ACHN (cell line): ENCODE data around the gene JAK1.
"Not testable (repeated sequence)": the region's sequence is repeated elsewhere in the genome, so short reads cannot be mapped to it uniquely, and the experiment has no call there.

Source experiments
- DNase-seq: peaks from one replicate; pipeline ENCODE4 v3.0.0-alpha.2; 2015
- in situ Hi-C: cut with HindIII; loops from 2 replicates; pipeline ENCODE4 v1.10.0; 2017; ENCODE audit warnings: low sequenced_read_pairs, low pct_ligation_motif_present, low pct_unique_long_range_greater_than_20kb

JAK1 gene

DNA sequence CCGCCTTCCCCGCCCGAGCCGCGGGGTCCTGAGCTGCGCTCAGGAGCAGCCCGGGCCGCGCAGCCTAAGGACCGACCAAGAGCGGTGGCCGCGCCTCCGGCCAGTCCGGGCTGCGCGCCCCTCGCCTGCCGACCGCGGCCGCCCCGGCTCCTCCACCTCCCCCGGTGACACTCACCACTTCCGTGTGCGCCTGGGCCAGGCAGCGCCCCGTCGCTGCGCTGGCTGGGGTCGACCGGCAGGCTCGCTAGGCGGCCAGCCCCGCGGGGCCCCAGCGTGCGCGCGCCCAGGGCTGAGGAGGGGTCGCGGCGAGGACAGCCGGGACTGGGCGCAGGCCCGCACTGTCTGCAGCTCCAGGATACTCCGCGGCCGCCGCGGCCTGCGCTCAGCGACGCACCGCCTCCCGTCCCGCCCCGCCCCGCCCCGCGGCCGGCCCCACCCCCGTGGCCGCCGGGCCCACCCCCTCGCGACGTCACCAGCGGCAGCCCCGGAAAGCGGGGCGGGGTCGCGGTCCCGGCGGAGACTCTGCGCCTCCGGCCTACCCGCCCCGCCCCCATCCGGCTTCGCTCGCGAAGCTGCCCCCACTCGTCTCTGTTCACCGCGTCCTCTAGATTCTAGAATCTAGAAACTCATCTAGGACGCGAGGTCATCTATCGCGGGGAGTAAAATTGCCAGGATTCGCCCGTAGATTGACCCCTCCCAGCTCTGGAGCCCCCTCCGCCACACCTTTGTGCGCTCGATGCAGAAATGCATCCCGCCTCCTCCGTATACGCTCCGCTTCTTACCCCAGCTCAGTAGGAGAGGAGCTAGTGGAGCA lies at the start of gene JAK1:
JAK1 (minus strand) TSS at position 392 of the 814 bp plus-strand sequence. CDS start 80,285 bp downstream, outside the sequence.
- in situ Hi-C loops, result no loop called here

DNA sequence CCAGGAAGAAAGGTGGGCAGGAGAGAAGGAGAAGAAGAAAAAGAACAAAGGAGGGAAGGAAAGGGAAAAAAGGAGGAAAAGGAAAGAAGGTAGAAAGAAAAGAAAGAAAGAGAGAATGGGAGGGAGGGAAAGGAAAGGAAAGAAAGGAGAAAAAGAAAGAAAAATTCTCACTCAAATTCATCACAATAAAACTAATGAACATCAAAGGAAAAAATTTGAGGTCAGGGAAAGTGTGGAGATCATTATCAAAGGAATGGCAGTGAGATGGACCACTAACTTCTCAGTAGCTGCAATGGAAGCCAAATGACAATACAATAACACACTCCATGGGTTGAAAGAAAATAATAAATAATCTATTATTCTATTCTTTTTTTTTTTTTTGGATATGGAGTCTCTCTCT lies 48.0 kb upstream of the JAK1 start:
- in situ Hi-C loops, result no loop called here

More for the DNA sequence above, at the start of gene JAK1:
- peak; percentile 79 for DNase-seq

DNA sequence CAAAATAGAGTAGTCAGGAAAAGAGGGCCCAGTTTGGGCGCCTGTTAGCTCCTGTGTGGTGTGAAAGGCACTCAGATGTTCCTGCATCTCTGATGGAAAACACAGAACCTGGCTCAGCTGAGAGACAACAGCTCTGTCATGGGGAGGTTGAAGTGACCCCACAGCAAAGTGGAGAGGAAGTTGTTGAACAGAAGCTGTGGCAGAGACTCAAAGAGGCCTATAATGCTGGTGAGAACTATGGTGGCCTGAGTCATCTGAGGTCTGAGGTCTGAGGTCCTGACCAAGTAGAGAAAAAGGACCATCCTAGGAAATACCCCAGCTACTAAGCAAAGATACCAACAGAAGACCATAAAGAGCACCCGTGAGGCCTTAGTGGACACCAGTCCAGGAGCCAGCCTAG lies 45.6 kb upstream of the JAK1 start:
- in situ Hi-C loops, result no loop called here
- no peak for DNase-seq

More for the DNA sequence above, 48.0 kb upstream of the JAK1 start:
- DNase-seq, result no peak

DNA sequence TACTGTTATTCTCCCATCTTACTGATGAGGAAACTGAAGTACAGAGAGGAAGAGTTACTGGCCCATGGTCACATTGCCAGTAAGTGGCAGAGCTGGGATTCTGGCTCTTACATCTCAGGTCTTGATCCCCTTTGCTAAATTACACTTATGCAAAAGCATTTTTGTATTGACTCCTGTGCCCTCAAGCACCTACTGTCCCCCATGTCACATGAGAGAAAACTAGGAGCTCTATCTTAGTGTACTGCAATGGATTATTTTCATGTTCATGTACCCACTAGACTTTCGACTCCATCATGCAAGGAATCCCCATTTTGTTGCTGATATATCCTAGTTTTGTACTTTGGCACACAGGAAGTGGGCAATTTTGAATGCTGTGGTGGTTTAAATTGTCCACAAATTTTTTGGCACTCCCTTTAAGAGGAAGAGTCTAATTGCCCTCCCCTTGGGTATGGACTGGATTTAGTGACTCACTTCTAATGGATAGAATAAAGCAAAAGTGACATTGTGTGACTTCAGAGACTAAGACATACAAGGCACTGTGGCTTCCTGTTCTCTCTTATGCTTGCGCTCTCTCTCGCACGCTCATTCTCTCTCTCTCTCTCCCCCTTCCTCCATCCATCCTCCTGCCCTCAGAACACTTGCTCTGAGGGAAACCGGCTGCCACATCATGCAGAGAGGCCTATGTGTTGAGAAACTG lies 43.5 kb upstream of the JAK1 start:
- no peak for DNase-seq
- in situ Hi-C loops, result no loop called here

DNA sequence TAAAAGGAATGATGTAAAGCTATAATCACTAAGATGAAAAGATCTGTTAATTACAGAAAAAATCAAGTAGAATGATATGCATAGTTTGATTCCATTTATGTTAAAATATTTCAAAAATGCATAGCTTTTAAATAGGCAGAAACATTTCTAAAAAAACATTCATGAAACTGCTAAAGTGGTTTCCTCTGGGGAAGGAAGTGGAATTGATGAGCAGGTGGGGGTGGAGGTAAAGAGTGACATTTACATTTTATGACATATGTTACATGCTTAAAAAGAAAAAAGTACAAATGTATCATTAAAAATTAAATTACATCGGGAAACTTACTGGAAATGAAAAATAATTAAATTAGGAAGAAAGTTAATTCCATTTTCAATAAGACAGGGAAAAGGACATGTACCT lies 42.8 kb upstream of the JAK1 start:
- in situ Hi-C loops, result no loop called here
- DNase-seq, result no peak

DNA sequence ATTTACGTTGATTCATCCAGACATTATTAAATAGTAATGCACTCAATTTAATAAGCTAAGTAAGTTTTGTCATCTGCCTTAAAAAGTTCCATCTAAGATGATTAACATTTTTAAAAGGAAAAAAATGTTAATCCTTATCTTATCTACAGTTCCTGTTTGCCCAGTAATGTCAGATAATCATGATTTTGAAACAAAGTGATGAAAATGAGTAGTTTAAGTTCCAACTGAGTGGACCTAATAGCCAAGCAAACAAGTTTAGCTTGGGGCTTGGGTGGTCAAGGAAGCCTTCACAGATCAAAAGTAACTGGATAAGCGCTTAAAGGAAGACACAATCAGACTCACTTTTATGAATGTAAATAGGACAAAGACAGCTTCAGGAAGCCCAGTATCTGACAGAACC lies 40.5 kb upstream of the JAK1 start:
- DNase-seq, result no peak
- in situ Hi-C loops, result no loop called here

DNA sequence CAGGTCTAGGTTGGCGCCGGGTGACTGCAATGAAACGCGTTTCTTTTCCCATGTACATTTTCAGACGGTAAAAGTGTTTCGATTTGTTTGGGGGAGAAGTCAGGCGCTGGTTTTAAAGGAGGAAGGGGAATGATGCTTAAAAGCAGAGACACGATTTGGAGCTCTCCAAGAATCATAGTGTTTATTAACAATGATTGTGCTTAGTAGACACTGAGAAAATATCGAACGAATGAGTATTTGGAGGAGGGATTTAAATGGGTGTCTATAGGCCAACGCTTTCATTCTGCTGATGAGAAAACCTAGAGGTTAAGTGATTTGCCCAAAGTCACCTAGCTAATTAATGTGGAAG lies 36.9 kb upstream of the JAK1 start:
- in situ Hi-C loops, result no loop called here
- no peak for DNase-seq

DNA sequence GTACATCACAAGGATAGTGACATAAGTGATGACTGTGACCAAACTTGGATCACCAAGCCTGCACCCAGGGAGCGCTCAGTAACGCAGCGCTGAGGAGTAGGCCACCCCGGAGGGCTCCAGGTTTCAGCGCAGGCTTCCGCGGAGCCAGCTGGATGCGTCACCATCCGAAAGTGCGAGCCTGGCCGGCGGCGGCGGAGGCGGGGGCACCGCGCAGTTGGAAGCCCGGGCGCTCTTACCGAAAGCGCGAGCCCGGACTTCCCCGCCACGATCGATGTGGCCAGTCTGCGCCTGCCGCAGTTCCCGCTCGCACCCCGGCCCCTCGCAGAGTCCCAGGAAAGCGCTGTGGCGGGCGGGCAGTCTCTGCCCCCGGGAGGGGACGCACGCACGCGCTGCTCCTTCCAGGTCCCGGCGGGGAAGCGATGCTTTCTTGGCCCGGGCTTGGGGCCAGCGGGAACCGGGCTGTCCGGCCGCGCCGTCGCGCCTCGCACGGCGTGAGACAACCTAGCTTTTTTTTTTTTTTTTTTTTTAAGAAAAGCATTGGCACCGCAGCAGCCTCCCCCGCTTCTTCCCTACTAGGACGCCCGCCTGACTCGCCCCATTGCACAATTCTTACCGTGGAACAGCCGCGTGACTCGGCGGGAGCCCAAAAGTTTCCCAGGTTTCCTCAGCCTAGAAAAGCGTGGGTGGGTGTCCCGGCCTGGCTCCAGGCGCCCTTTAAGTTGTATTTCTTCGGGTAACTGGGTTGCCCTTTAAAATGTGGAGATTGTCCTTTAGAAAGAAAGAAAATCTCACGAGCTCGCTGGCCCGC lies 36.4 kb upstream of the JAK1 start:
- DNase-seq, result peak; percentile 77
- in situ Hi-C loops, result no loop called here

DNA sequence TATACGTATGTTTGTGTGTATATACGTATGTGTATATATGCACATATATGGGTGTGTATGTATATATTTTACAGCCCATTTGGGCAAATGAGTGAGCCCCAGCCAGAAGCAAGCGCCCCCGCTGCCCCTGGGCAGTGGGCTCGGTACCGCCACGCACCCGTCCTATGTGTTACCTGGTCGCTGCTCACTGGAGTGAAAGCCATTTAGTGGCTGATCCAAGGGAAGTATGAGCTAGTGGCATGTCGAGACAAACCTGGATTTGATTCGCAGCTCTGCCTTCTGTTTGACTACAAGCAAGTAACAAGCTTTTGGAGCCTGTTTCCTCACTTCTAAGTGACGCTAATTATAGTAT lies 35.8 kb upstream of the JAK1 start:
- DNase-seq, result no peak
- in situ Hi-C loops, result no loop called here

DNA sequence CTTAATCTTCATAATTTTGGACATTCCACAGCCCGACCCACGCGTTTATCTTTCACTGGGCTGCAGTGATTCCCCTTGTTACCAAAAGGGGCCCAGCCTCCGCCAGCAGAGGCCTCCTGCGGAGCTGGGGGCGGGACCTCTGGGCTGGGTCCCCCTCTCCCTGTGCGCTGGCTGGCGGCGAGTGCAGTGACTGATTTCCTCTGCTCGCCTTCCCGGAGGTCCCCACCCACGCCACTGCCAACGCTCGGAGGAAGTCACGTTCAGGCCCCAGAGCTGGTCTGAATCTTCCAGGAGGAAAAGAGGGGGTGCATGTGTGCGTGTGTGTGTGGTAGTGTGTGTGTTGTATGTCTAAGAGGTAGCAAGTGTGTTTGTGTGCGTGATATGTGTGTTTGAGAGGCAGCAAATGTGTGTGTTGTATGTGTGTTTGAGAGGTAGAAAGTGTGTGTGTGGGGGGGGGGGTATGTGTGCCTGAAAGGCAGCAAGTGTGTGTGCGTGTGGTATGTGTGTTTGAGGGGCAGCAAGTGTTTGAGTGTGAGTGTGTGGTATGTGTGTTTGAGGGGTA lies 35.0 kb upstream of the JAK1 start:
- in situ Hi-C loops, result no loop called here
- no peak for DNase-seq

DNA sequence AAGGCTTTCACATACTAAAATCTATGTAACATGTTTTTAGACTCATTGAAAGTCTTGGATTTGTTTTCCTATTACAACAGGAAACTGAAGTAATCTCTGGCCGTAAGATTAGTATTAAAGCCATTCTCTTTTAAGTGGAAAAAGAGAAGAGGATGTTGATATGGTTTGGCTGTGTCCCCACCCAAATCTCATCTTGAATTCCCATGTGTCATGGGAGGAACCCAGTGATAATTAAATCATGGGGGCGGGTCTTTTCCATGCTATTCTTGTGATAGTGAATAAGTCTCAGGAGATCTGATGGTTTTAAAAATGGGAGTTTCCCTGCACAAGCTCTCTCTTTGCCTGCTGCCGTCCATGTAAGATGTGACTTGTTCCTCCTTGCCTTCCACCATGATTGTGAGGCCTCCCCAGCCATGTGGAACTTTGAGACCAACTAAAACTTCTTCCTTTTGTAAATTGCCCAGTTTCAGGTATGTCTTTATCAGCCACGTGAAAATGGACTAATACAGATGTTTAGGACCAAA lies 32.1 kb upstream of the JAK1 start:
- DNase-seq, in situ Hi-C loops: not testable (repeated sequence)

DNA sequence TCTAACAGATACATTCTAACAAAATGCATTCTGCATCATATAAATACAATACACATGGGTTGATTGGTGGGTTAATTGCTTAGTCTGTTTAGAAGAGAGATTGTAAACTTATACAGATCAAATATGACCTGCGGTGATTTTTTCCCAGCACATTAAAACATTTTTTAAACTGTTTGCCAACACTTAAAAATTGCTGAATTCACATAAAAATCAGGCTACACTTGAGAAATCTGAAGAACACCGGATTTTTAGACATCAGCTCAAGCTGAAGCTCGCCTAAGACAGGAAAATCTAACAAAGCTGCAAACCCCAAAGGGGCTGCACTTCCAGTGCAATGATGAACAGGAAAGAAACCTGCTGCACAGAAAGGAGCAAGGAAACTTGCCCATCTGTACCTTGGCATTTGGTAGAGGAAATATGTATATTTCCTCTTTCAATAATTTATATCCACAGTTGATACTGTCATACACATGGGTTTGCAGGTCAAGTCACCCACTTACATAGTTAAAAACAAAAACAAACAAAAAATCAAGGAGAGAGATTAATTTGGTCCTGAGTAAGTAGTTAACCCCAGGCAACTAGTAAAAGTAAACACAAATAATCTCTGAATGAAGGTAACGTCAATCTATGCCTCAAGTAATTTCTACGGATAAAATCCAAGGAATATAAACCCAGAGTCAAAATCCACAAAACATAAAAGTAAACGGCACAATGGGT lies 30.4 kb upstream of the JAK1 start:
- in situ Hi-C loops, result no loop called here
- no peak for DNase-seq

DNA sequence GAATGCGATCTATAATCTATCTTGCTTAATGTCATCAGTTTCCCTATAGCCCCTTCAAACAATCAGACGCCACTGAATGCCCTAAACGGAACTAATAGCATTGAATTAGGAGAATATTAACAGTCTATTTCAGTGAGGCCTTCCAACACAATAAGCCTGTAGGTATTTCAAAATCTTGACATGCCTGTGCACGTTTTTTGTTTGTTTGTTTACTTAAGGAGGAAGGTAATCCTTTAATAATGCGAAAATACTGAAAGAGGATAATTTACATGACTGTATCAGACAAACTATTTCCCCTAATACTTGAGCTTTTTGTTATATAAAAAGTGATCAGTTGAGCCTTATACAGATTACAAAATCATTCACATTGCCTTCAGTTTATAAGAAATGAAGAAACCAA lies 29.0 kb upstream of the JAK1 start:
- in situ Hi-C loops, result no loop called here
- DNase-seq, result no peak

DNA sequence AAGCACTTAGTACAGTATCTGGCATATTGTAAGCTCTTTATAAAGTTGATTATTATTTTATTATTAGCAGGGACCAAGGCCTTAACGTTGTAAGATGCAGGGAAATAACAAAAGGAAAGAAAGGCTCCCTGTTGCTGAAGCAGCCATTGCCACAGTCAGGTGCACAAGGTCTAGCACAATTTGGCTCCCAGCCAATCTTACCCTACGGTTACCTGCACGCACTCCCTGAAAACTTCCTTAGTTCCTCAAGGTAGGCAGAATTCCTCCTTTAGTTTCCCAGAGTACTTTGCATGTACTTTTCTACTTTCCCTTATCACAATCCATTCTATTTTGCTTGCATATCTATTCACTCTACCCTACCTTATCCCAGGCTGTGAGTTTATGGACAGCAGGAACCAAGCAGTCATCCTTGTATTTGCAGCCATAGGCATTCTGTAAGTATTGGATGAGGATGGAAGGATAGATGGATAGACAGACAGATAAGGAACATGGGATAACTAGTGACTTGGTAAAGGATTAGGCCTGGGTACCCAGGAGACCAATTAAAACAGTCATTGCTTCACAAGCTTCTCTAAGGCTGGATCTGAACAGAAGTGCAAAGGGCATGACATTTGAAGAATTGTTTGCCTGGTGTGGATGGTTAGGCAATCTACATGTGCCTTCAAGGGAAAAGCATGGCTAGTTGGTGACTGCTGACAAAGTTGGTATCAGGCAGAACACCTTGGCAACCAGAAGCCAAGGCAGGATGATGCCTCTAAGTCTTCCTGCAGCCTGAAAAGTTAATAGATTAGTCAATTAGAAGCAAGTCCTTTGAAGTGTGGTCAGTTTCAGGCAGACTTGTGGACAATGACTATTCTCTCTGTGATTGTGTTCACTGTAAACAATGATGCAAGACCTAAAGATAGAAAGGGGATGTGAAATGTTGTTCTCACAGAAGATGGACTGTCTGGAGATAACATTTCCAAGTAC lies 20.8 kb upstream of the JAK1 start:
- DNase-seq, result no peak
- in situ Hi-C loops, result no loop called here

DNA sequence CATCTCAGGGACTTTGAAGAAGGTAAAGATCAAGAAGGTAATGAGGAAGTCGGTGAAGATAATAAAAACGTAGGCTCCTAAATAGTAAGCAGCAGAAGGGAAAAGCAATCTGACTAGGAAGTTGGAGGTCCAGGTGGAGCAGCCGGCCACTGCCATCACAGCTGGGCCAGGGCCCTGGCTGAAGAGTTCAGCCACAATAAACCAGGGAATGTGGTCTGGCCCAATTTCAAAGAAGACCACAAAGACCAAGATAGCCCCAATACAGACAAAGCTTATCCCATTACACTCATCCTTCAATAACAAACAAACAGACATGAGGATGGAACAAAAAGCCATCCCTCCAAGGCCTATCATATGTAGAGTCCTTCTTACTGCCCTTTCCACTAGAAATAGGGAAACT lies 18.4 kb upstream of the JAK1 start:
- in situ Hi-C loops, result no loop called here

DNA sequence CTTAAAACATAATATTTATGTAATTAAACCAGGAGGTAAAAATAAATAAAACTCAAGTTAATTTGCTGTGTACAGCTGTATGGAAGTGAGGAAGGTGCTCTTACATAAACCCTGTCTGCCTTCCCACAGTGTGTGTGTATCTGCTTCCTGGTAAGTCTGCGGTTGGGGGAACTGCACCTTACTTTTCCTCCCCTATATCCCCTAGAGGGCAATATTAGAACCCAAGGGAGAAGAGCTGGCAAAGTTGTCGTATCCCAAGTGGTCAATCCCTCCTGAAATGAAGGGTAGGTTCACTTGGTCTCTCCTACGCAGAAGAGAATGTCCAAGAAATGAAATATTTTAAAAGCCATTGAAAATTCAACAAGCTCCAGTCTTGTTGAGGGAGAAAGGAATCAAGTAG lies 17.8 kb upstream of the JAK1 start:
- no peak for DNase-seq
- in situ Hi-C loops, result no loop called here

More for the DNA sequence above, 18.4 kb upstream of the JAK1 start:
- DNase-seq, result no peak

DNA sequence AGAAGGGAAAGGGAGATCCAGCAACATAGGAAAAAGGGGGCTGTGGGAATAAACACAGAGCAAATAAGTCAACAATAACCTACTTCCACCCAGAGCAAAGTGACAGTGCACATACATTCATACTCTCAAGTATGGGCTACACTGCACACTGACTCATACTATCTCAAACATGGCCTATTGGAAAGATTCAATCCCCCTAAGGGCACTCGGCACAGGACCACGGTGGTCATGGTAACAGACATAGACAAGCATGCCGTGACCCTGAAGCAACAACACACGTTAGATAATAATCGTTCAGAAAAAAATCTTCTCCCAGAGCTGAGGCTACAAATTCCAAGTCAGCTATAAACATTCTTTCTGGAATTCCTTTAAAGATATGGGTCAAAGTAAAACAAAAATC lies 16.8 kb upstream of the JAK1 start:
- DNase-seq, result peak; percentile 10

More for the DNA sequence above, 16.8 kb upstream of the JAK1 start:
- in situ Hi-C loops, result no loop called here
